HCT116 (cell line): ENCODE data around the gene CTTN. TPM values are rescaled to one million over a fixed set of nuclear protein-coding genes. Genes with fewer than 3 reads are reported as not detected.

Experiments
- ATAC-seq: fragments of 200-7000 bp; cut with Tn5 transposase; 2 replicates; pipeline ENCODE4 v1.9.1; 2020; ENCODE audit warnings: mild to moderate bottlenecking, moderate library complexity
- BruUV-seq: library from RNA; stranded (reverse); fragments of 400-500 nt; replicated peaks from 2 replicates; lab custom pipeline; 2021; lab: Mats Ljungman, UMichigan
- CTCF ChIA-PET: fragments of 300-600 bp; sonication (Branson Sonifier 250); formaldehyde crosslinking; loops from one replicate; lab custom pipeline; 2021; ENCODE audit warnings: antibody characterized with exemption; lab: Charles Lee
- POLR2A ChIA-PET: fragments of 300-600, 350-600 bp; sonication (Branson Sonifier 250); formaldehyde crosslinking; loops from one replicate; lab custom pipeline; 2021; ENCODE audit warnings: antibody characterized with exemption; lab: Charles Lee
- RAD21 ChIA-PET, 2 experiments: fragments of 300-600 bp; sonication (Branson Sonifier 250); formaldehyde crosslinking; loops; one replicate each; lab custom pipeline; 2023; ENCODE audit warnings: low total read pairs in 2 of 2; ENCODE audit not compliant: uncharacterized antibody in 2 of 2, unreplicated experiment in 2 of 2, low non-redundant PET in 1 of 2; lab: Charles Lee
- DNase-seq: peaks from one replicate; pipeline ENCODE4 v3.0.0-alpha.2; 2010; ENCODE audit warnings: low read depth, low spot score
- H2AFZ ChIP-seq: fragments of 200-600 bp; shearing (Covaris generic), sonication (generic); 2 replicates; pipeline ENCODE4 v1.6.1; 2017; ENCODE audit warnings: low read depth, mixed run types, mixed read lengths, antibody characterized with exemption, low read length; ENCODE audit not compliant: poor library complexity, severe bottlenecking
- H3K27ac ChIP-seq: 2 replicates; pipeline ENCODE4 v1.5.1; 2012; ENCODE audit warnings: low read depth, low read length
- H3K27me3 ChIP-seq: fragments of 200-600 bp; sonication (generic); 2 replicates; pipeline ENCODE4 v1.6.1; 2016; ENCODE audit warnings: mixed run types, low read length, mixed read lengths; ENCODE audit not compliant: insufficient read depth
- H3K36me3 ChIP-seq, 2 experiments: fragments of 200-500 bp in 1 of 2; fragments of 200-600 bp in 1 of 2; sonication (Bioruptor generic) in 1 of 2; sonication (generic) in 1 of 2; 2 replicates each; pipeline versions ENCODE4 v1.5.1 to v1.6.1; 2014 to 2016; ENCODE audit warnings: low read length in 2 of 2, inconsistent platforms in 1 of 2, mixed read lengths in 1 of 2, mixed run types in 1 of 2; ENCODE audit not compliant: insufficient read depth in 2 of 2, control insufficient read depth in 1 of 2
- H3K4me1 ChIP-seq, 2 experiments: fragments of 200-600 bp in 1 of 2; sonication (generic) in 1 of 2; 2 replicates each; pipeline versions ENCODE4 v1.5.1 to v1.6.1; 2012 to 2017; ENCODE audit warnings: low read length in 2 of 2, inconsistent platforms in 1 of 2, mild to moderate bottlenecking in 1 of 2, mixed read lengths in 1 of 2, mixed run types in 1 of 2, moderate library complexity in 1 of 2; ENCODE audit not compliant: insufficient read depth in 2 of 2, control insufficient read depth in 1 of 2
- H3K4me2 ChIP-seq: fragments of 200-600 bp; sonication (generic); 2 replicates; pipeline ENCODE4 v1.6.1; 2017; ENCODE audit warnings: mixed run types, low read length, mixed read lengths
- H3K4me3 ChIP-seq, 2 experiments: fragments of 200-600 bp in 1 of 2; sonication (generic) in 1 of 2; replicated peaks in 1 of 2; 2 replicates each; pipeline ENCODE4 v1.5.1; 2011 to 2016; ENCODE audit warnings: low read length in 2 of 2, control low read depth in 1 of 2, low read depth in 1 of 2, mild to moderate bottlenecking in 1 of 2, mixed read lengths in 1 of 2, mixed run types in 1 of 2
- H3K79me2 ChIP-seq: fragments of 200-600 bp; sonication (generic); 2 replicates; pipeline ENCODE4 v1.6.1; 2017; ENCODE audit warnings: mild to moderate bottlenecking, mixed run types, low read length, moderate library complexity, mixed read lengths; ENCODE audit not compliant: insufficient read depth
- H3K9ac ChIP-seq: fragments of 200-600 bp; sonication (generic); 2 replicates; pipeline ENCODE4 v1.6.1; 2016; ENCODE audit warnings: low read length, mixed read lengths
- H3K9me2 ChIP-seq: fragments of 200-600 bp; sonication (generic), shearing (Covaris generic); 2 replicates; pipeline ENCODE4 v1.6.1; 2017; ENCODE audit warnings: mixed run types, mild to moderate bottlenecking, moderate library complexity; ENCODE audit not compliant: insufficient read depth
- H3K9me3 ChIP-seq, 2 experiments: fragments of 200-500 bp in 1 of 2; fragments of 200-600 bp in 1 of 2; sonication (Bioruptor generic) in 1 of 2; sonication (generic) in 1 of 2; 2 replicates each; pipeline ENCODE4 v1.6.1; 2014 to 2017; ENCODE audit warnings: low read length in 2 of 2, mixed read lengths in 2 of 2, inconsistent platforms in 1 of 2, low read depth in 1 of 2, mild to moderate bottlenecking in 1 of 2, mixed run types in 1 of 2, moderate library complexity in 1 of 2; ENCODE audit not compliant: control insufficient read depth in 1 of 2, insufficient read depth in 1 of 2
- H4K20me1 ChIP-seq: fragments of 200-600 bp; sonication (generic), shearing (Covaris generic); 2 replicates; pipeline ENCODE4 v1.6.1; 2017; ENCODE audit warnings: mixed run types, mild to moderate bottlenecking, moderate library complexity; ENCODE audit not compliant: insufficient read depth
- EGR1 ChIP-seq: IDR thresholded peaks from 2 replicates; pipeline ENCODE4 v1.6.1; 2012; ENCODE audit warnings: low read depth
- SIN3A ChIP-seq: IDR thresholded peaks from 2 replicates; pipeline ENCODE4 v1.6.1; 2012; ENCODE audit warnings: low read depth
- SP1 ChIP-seq: IDR thresholded peaks from 2 replicates; pipeline ENCODE4 v1.6.1; 2012; ENCODE audit warnings: low read depth
- ZNF274 ChIP-seq: fragments of 200-500 bp; sonication (Bioruptor generic); IDR thresholded peaks from 2 replicates; pipeline ENCODE4 v1.6.1; 2014; ENCODE audit warnings: mild to moderate bottlenecking, low read depth, low read length, inconsistent platforms
- intact Hi-C: fragments of 100-400 bp; cut with micrococcal nuclease; formaldehyde crosslinking; loops from 2 replicates; pipeline ENCODE4 v1.10.0; 2022
- total RNA-seq: library from RNA; stranded (reverse); gene quantifications from one replicate; pipeline ENCODE4 v1.2.1, GENCODE V29; 2021; ENCODE audit not compliant: unreplicated experiment
- TF ChIP-seq, protein P1 (sequence below), 3 experiments: fragments of 200-600 bp in 1 of 3; sonication (generic) in 1 of 3; IDR thresholded peaks in 2 of 3; conservative IDR thresholded peaks in 1 of 3; 2 replicates each; pipeline ENCODE4 v1.5.1; 2012 to 2017; ENCODE audit warnings: low read depth in 2 of 3, low read length in 2 of 3, antibody characterized with exemption in 1 of 3, borderline replicate concordance in 1 of 3, control low read depth in 1 of 3, mild to moderate bottlenecking in 1 of 3, mixed read lengths in 1 of 3, mixed run types in 1 of 3, moderate library complexity in 1 of 3; ENCODE audit not compliant: insufficient read depth in 1 of 3

CTTN gene
- total RNA-seq, 1 experiment from 2014 or later = 249 TPM

DNA sequence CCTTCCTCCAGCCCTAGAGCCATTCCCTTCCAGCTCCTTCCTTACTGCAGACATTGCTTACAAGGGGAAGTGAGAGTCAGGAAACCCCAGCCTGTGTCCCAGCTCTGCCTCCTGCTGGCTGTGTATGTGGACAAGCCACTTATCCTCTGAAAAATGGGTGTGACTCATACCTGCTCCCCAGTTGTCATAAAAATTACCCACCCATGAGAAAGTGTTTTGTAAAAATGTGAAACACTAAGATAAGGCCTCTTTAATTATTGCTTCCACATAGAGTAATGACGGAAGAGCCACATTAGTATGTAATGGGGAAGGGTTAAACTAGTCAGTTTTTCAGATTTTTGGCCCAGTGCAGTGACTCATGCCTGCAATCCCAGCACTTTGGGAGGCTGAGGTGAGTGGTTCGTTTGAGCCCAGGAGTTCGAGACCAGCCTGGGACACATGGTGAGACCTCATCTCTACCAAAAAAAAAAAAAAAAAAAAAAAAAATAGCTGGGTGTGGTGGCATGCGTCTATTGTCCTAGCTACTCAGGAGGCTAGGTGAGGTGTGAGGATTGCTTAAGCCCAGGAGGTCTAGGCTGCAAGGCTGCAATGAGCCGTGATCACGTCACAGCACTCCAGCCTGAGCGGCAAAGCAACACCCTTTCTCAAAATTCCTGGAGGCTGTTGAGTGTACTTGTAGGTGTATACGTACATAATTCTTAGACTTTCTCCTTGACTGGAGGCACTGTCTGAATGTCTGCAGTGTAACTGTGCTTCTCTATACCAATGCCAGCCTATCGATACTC, 84.9 kb downstream of the CTTN start (continued):
- no peak for TF ChIP-seq ZNF274
- TF ChIP-seq SIN3A = no peak
- TF ChIP-seq, protein P1, sequence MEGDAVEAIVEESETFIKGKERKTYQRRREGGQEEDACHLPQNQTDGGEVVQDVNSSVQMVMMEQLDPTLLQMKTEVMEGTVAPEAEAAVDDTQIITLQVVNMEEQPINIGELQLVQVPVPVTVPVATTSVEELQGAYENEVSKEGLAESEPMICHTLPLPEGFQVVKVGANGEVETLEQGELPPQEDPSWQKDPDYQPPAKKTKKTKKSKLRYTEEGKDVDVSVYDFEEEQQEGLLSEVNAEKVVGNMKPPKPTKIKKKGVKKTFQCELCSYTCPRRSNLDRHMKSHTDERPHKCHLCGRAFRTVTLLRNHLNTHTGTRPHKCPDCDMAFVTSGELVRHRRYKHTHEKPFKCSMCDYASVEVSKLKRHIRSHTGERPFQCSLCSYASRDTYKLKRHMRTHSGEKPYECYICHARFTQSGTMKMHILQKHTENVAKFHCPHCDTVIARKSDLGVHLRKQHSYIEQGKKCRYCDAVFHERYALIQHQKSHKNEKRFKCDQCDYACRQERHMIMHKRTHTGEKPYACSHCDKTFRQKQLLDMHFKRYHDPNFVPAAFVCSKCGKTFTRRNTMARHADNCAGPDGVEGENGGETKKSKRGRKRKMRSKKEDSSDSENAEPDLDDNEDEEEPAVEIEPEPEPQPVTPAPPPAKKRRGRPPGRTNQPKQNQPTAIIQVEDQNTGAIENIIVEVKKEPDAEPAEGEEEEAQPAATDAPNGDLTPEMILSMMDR (IDR thresholded peaks at IDR 0.05 in 2 of 3, conservative IDR thresholded peaks at IDR 0.05 in 1 of 3; ENCODE audit: borderline replicate concordance in 1 of 3, insufficient read depth in 1 of 3, low read depth in 2 of 3, low read length in 2 of 3) = peak; percentile 45 to 69 (median 68); a peak in 5 of 6 replicates
- TF ChIP-seq SP1 = peak; percentile 44; the same call in 1 of the 2 replicates

DNA sequence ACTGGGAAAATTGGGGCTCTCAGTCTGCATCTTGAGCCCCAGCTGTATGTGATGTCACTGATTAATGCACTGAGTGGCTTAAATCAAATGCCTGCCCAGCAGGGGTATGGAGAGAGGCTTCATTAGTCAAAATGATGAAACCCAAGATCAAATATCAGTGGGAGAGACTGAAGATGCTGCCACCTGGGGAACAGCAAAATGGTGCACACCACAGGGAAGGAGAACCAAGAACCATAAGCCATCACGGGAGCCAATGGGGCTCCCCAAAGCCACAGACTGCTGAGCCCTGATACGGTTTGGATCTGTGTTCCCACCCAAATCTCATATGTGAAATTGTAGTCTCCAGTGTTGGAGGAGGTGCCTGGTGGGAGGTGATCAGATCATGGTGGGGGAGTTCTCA, 85.6 kb downstream of the CTTN start:
- Histone ChIP-seq H3K4me1 (peaks cover 26 to 39% of the 10 kb centered on the region in 2 experiments), H3K27ac (no peak overlapping the region), H3K4me2 (peak overlapping the region; percentile 85), H3K9ac (no peak overlapping the region), H3K9me2 (no peaks in the 10 kb centered on the region), H3K79me2 (no peaks in the 10 kb centered on the region), H2AFZ (no peak overlapping the region), H3K4me3 (peak overlapping the region in 1 of 2 experiments; percentile 48; a peak in 1 of 4 replicates), H3K9me3 (no peaks in the 10 kb centered on the region), H4K20me1 (no peaks in the 10 kb centered on the region), H3K36me3 (no peaks in the 10 kb centered on the region), H3K27me3 (no peaks in the 10 kb centered on the region)
- ChIA-PET RAD21 (no interaction called here), CTCF (no interaction called here), POLR2A (no interaction called here)
- intact Hi-C loops = loop anchor here (5.0 kb wide), 1 partner anchor 73 kb away; no protein-coding TSS in a partner anchor
- BruUV-seq = no TSS peak
- DNase-seq (no peak), ATAC-seq (no peak)
- TF ChIP-seq EGR1 = no peak
